Endothelial cell of umbilical vein (primary cell): ENCODE data around the gene KRTAP9-8. TPM values are rescaled to one million over a fixed set of nuclear protein-coding genes. Genes with fewer than 3 reads are reported as not detected.
"Not testable (repeated sequence)": the region's sequence is repeated elsewhere in the genome, so short reads cannot be mapped to it uniquely, and the experiment has no call there.

Experiments used
- BruUV-seq: library from RNA; stranded (reverse); fragments of 400-500 nt; replicated peaks from 2 replicates; lab custom pipeline; 2021; lab: Mats Ljungman, UMichigan
- CTCF ChIA-PET: fragments of 300-600, 350-600 bp; sonication (Branson Sonifier 250); formaldehyde crosslinking; loops from one replicate; lab custom pipeline; 2021; ENCODE audit warnings: antibody characterized with exemption, inconsistent platforms; lab: Charles Lee
- POLR2A ChIA-PET: fragments of 300-600, 350-600 bp; sonication (Branson Sonifier 250); formaldehyde crosslinking; loops from one replicate; lab custom pipeline; 2021; ENCODE audit warnings: antibody characterized with exemption, inconsistent platforms; lab: Charles Lee
- DNase-seq: peaks from one replicate; pipeline ENCODE4 v3.0.0-alpha.2; 2011; ENCODE audit warnings: low read depth, low spot score
- FAIRE-seq: peaks from 2 replicates; lab custom pipeline; 2011; peaks lifted over from hg19 to GRCh38; lab: Jason Lieb, UNC
- H2AFZ ChIP-seq: 2 replicates; pipeline ENCODE4 v1.6.0; 2012; ENCODE audit warnings: low read depth, low read length, control low read depth, inconsistent platforms
- H3K27ac ChIP-seq: 2 replicates; pipeline ENCODE4 v1.5.1; 2011; ENCODE audit warnings: low read depth, mild to moderate bottlenecking, control low read depth, low read length, moderate library complexity; ENCODE audit not compliant: insufficient read depth
- H3K27me3 ChIP-seq, 2 experiments: 2 replicates each; pipeline versions ENCODE4 v1.6.0 to v1.6.1; 2011; ENCODE audit warnings: low read length in 2 of 2, mixed read lengths in 1 of 2; ENCODE audit not compliant: control insufficient read depth in 2 of 2, insufficient read depth in 2 of 2
- H3K36me3 ChIP-seq, 2 experiments: 2 replicates in 1 of 2; 3 replicates in 1 of 2; pipeline ENCODE4 v1.5.1; 2011; ENCODE audit warnings: low read length in 2 of 2, mild to moderate bottlenecking in 1 of 2, moderate library complexity in 1 of 2; ENCODE audit not compliant: control insufficient read depth in 2 of 2, insufficient read depth in 2 of 2; ENCODE audit errors: extremely low read depth in 1 of 2
- H3K4me1 ChIP-seq: 3 replicates; pipeline ENCODE4 v1.5.1; 2011; ENCODE audit warnings: mild to moderate bottlenecking, low read length; ENCODE audit not compliant: control insufficient read depth, insufficient read depth; ENCODE audit errors: extremely low read depth
- H3K4me2 ChIP-seq: 2 replicates; pipeline ENCODE4 v1.6.1; 2011; ENCODE audit warnings: low read length, control low read depth, mixed read lengths; ENCODE audit not compliant: insufficient read depth
- H3K4me3 ChIP-seq, 3 experiments: fragments of 200-600 bp in 1 of 3; sonication (generic), shearing (Covaris generic) in 1 of 3; replicated peaks in 1 of 3; 2 replicates each; pipeline ENCODE4 v1.5.1; 2011 to 2016; ENCODE audit warnings: control low read depth in 3 of 3, low read length in 3 of 3, mild to moderate bottlenecking in 2 of 3, inconsistent platforms in 1 of 3, low read depth in 1 of 3, moderate library complexity in 1 of 3; ENCODE audit not compliant: insufficient read depth in 1 of 3
- H3K79me2 ChIP-seq: 2 replicates; pipeline ENCODE4 v1.6.0; 2012; ENCODE audit warnings: low read length, inconsistent platforms; ENCODE audit not compliant: control insufficient read depth, insufficient read depth
- H3K9ac ChIP-seq: replicated peaks from 2 replicates; pipeline ENCODE3; 2011; ENCODE audit warnings: low read length, control low read depth; ENCODE audit not compliant: insufficient read depth; ENCODE audit errors: extremely low read depth
- H3K9me1 ChIP-seq: replicated peaks from 3 replicates; pipeline ENCODE4 v1.6.0; 2011; ENCODE audit warnings: mild to moderate bottlenecking, low read length; ENCODE audit not compliant: control insufficient read depth, insufficient read depth; ENCODE audit errors: extremely low read depth
- H3K9me3 ChIP-seq: replicated peaks from 2 replicates; pipeline ENCODE4 v1.5.1; 2012; ENCODE audit warnings: low read length, inconsistent platforms; ENCODE audit not compliant: control insufficient read depth, insufficient read depth
- H4K20me1 ChIP-seq: replicated peaks from 2 replicates; pipeline ENCODE3; 2011; ENCODE audit warnings: mild to moderate bottlenecking, low read length; ENCODE audit not compliant: control insufficient read depth, insufficient read depth; ENCODE audit errors: extremely low read depth
- EZH2 ChIP-seq: IDR thresholded peaks from 2 replicates; pipeline ENCODE4 v1.6.1; 2012; ENCODE audit warnings: borderline replicate concordance, low read depth, mild to moderate bottlenecking, moderate library complexity, low read length, inconsistent platforms; ENCODE audit not compliant: severe bottlenecking
- FOS ChIP-seq: IDR thresholded peaks from 2 replicates; pipeline ENCODE4 v1.6.1; 2011; ENCODE audit warnings: mild to moderate bottlenecking, low read length, moderate library complexity, borderline replicate concordance; ENCODE audit not compliant: insufficient read depth
- GATA2 ChIP-seq: IDR thresholded peaks from 2 replicates; pipeline ENCODE4 v1.7.0; 2011; ENCODE audit warnings: low read depth, mild to moderate bottlenecking, moderate library complexity, mixed read lengths, low read length; ENCODE audit not compliant: insufficient read length, insufficient read depth
- JUN ChIP-seq: IDR thresholded peaks from 2 replicates; pipeline ENCODE4 v1.6.1; 2011; ENCODE audit warnings: borderline replicate concordance, low read depth; ENCODE audit not compliant: insufficient read length, insufficient read depth
- MYC ChIP-seq: IDR thresholded peaks from one replicate; pipeline ENCODE4 v1.6.1; 2011; ENCODE audit warnings: mild to moderate bottlenecking, low read depth, low read length
- POLR2A ChIP-seq: IDR thresholded peaks from 2 replicates; pipeline ENCODE4 v1.6.1; 2012; ENCODE audit warnings: low read depth, mild to moderate bottlenecking, control low read depth, low read length
- POLR2AphosphoS5 ChIP-seq: IDR thresholded peaks from 2 replicates; pipeline ENCODE4 v1.6.1; 2012; ENCODE audit warnings: low read depth, mild to moderate bottlenecking, control low read depth, low read length, moderate library complexity; ENCODE audit not compliant: insufficient read depth
- dilution Hi-C: fragments of 300-500 bp; cut with MboI; formaldehyde crosslinking; loops from one replicate; pipeline ENCODE4 v1.15.0; 2019; ENCODE audit warnings: low sequenced_read_pairs; ENCODE audit not compliant: extremely low pct_ligation_motif_present
- intact Hi-C: fragments of 100-400 bp; cut with micrococcal nuclease; formaldehyde crosslinking; loops from one replicate; pipeline ENCODE4 v1.10.0; 2022
- polyA plus RNA-seq, 4 experiments: library from polyadenylated mRNA; depleted of rRNA in 3 of 4; stranded (reverse) in 3 of 4; unstranded in 1 of 4; fragments of >200 nt; gene quantifications; 2 replicates each; pipeline versions ENCODE4 v1.2.1 to v1.2.3, GENCODE V29; 2011 to 2012; ENCODE audit warnings: missing spikeins in 1 of 4
- total RNA-seq: library from RNA; stranded (reverse); gene quantifications from 2 replicates; pipeline ENCODE4 v1.2.3, GENCODE V29; 2021
- TF ChIP-seq, protein P1 (sequence below): IDR thresholded peaks from 2 replicates; pipeline ENCODE4 v1.6.1; 2011; ENCODE audit not compliant: insufficient read depth, insufficient read length
- TF ChIP-seq, protein P2 (sequence below), 2 donors: IDR thresholded peaks; 1 replicate in 1 of 2; 2 replicates in 1 of 2; pipeline ENCODE4 v1.5.1; 2011; ENCODE audit warnings: low read length in 2 of 2, mild to moderate bottlenecking in 2 of 2, moderate library complexity in 2 of 2, control low read depth in 1 of 2, inconsistent platforms in 1 of 2, low read depth in 1 of 2; ENCODE audit not compliant: insufficient read depth in 1 of 2; ENCODE audit errors: extremely low read depth in 1 of 2

Gene KRTAP9-8
- total and polyA plus RNA-seq, 2 donors (not counting 3 experiments of a cell fraction or from before 2014, with no cell fraction given) = not detected

DNA sequence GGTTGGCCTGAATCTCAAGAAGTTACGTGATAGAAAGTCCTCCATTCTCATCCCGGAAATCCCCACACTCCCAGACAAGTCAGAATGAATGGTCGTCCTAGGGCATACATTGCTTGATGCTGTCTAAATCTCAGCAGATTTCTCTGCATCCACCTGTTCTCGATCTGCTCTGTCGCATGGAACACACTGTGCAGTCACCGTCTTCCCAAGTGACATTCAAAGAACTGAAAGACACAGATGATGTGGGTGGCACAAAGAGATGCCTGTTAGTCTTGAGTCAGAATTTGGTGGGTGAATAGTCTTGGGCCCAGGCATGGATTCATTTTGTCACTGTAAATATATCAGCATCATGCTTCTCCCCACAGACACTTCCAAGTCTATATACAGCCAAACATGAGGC, 6.1 kb upstream of the KRTAP9-8 start:
- no peak for FAIRE-seq
- no peaks in the 10 kb centered on the region for H3K9me1 ChIP-seq
- no peaks in the 10 kb centered on the region for H4K20me1 ChIP-seq
- H3K4me3 ChIP-seq = no peak overlapping the region
- dilution Hi-C loops = no loop called here
- H2AFZ ChIP-seq = no peak overlapping the region
- BruUV-seq = no TSS peak
- H3K4me1 ChIP-seq = no peaks in the 10 kb centered on the region
- H3K9me3 ChIP-seq = no peaks in the 10 kb centered on the region
- CTCF ChIA-PET = interaction anchor here (0.9 kb wide), 1 partner anchor 322 kb away, joined by 3 read pairs; no protein-coding TSS in a partner anchor
- H3K36me3 ChIP-seq = no peaks in the 10 kb centered on the region
- POLR2A ChIA-PET = no interaction called here
- H3K4me2 ChIP-seq = no peak overlapping the region
- H3K9ac ChIP-seq = no peak overlapping the region
- intact Hi-C loops = no loop called here
- H3K79me2 ChIP-seq = no peaks in the 10 kb centered on the region
- no peaks in the 10 kb centered on the region for H3K27me3 ChIP-seq
- no peak overlapping the region for H3K27ac ChIP-seq
- no peak for TF ChIP-seq POLR2AphosphoS5
- no peak for TF ChIP-seq EZH2
- no peak for TF ChIP-seq GATA2
- TF ChIP-seq FOS = no peak
- TF ChIP-seq, protein P1, sequence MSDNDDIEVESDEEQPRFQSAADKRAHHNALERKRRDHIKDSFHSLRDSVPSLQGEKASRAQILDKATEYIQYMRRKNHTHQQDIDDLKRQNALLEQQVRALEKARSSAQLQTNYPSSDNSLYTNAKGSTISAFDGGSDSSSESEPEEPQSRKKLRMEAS = no peak
- no peak for TF ChIP-seq POLR2A
- TF ChIP-seq, protein P2, sequence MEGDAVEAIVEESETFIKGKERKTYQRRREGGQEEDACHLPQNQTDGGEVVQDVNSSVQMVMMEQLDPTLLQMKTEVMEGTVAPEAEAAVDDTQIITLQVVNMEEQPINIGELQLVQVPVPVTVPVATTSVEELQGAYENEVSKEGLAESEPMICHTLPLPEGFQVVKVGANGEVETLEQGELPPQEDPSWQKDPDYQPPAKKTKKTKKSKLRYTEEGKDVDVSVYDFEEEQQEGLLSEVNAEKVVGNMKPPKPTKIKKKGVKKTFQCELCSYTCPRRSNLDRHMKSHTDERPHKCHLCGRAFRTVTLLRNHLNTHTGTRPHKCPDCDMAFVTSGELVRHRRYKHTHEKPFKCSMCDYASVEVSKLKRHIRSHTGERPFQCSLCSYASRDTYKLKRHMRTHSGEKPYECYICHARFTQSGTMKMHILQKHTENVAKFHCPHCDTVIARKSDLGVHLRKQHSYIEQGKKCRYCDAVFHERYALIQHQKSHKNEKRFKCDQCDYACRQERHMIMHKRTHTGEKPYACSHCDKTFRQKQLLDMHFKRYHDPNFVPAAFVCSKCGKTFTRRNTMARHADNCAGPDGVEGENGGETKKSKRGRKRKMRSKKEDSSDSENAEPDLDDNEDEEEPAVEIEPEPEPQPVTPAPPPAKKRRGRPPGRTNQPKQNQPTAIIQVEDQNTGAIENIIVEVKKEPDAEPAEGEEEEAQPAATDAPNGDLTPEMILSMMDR (IDR thresholded peaks at IDR 0.05; ENCODE audit: extremely low read depth in 1 of 2, insufficient read depth in 1 of 2, low read depth in 1 of 2, low read length in 2 of 2) = no peak
- no peak for TF ChIP-seq MYC
- TF ChIP-seq JUN = no peak
- no peak for DNase-seq

GRCh38 chr17:41232399-41233105, 5.2 kb upstream of the KRTAP9-8 start, which contains the start of gene KRTAP9-3:
Gene KRTAP9-3, plus strand, starts transcription at chr17:41232449. Its CDS starts 53 bp downstream, at chr17:41232502.
- H3K27ac ChIP-seq, CTCF ChIA-PET, H3K4me3 ChIP-seq, H3K9me1 ChIP-seq, FAIRE-seq, POLR2A ChIA-PET, DNase-seq, dilution Hi-C loops, intact Hi-C loops, H3K4me1 ChIP-seq, H2AFZ ChIP-seq, H3K79me2 ChIP-seq, H4K20me1 ChIP-seq, BruUV-seq, H3K27me3 ChIP-seq, H3K4me2 ChIP-seq, H3K9ac ChIP-seq, H3K36me3 ChIP-seq, H3K9me3 ChIP-seq: not testable (repeated sequence)

DNA sequence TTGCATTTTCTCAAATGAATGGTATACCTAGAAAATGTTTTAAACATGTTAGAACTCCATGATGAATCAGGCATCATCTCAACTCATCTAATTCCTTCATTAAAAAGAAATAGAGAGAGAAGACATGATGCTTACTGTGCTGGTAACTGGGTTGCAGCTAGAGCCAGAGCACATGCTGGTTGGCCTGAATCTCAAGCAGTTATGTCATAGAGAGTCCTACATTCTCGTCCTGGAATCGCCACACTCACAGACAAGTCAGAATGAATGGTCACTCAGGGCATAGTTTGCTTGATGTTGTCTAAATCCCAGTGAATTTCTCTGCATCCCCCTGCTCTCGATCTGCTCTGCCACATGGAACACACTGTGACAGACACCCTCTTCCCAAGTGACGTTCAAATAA, 683 bp upstream of the KRTAP9-8 start:
- dilution Hi-C loops, H3K4me1 ChIP-seq, H3K27me3 ChIP-seq, H3K9me1 ChIP-seq, H3K9ac ChIP-seq, BruUV-seq, H3K4me3 ChIP-seq, CTCF ChIA-PET, H3K9me3 ChIP-seq, H3K79me2 ChIP-seq, DNase-seq, POLR2A ChIA-PET, H3K36me3 ChIP-seq, H3K4me2 ChIP-seq, H3K27ac ChIP-seq, intact Hi-C loops, FAIRE-seq, H2AFZ ChIP-seq, H4K20me1 ChIP-seq: not testable (repeated sequence)
